GM19452 (cell line): Measurements from ENCODE around the gene TMEM235.

ENCODE experiments used
- ATAC-seq: cut with Tn5 transposase; IDR thresholded peaks from one replicate; pipeline ENCODE4 v1.9.1; 2021; ENCODE audit not compliant: unreplicated experiment

The TMEM235 gene

DNA sequence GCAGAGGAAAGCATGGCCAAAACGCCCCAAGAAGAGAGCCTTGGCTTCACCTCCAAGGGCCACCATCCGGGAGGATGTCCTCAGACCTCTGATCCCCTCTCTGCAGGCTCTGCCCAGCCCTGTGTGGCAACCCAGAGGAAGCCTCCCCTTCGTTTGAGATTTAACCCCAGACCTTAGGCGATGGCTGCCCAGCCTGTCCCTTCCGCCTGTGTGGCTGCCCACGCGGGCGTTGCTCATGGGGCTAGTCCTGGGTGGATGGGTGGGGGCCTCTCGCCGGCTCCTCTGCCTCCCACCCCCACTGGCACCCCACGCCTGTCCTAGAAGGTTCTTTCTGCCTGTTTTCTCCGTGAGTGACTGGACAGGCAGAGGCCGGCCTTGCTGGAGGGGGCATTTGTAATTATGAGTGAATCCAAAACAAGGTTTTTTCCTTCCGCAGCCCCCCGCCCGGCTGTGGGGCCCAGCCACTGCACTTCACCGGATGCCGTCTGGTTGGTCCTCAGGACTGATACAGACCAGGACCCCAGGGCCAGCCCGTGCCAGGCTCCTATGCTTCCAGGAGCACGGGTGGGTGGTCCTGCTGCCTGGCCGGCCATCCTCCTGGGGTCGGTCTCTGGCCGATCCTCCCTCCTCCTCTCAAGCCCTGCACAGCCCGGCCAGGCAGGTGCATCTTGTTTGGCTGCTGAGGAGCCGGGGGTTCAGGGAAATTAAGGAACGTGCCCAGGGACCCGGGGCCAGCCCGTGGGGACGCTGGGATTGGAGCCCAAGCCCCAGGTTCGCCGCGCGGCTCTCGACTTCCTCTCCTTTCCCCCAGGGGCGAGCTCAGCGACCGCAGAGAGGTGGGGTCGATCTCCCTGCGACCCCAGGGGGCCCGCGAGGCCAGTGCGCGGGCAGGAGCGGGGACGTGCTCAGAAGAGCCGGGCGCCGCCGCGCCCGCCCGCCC, at the start of gene TMEM235:
TMEM235 (plus strand) TSS at position 636 of the 940 bp plus-strand sequence. CDS start 393 bp downstream, outside the sequence.
- ATAC-seq = no peak

DNA sequence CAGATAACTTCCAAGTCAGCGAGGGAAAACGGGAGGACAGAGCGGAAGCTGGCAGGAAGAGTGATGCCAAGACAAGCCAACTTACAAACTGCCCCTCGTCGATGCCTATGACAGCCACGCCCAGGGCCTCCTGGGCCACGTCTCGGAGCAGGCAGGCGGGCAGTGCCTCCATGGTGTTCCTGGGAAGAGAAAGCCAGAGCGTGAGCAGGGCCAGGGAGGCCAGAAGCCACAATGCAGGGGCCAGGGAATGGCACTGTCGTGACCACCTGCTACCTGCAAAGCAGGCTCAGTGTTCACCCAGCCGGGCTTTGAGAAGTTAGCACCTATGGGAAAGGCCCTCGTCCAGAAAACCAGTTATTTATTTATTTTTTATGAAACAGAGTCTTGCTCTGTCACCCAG, 48.9 kb upstream of the TMEM235 start:
- no peak for ATAC-seq

DNA sequence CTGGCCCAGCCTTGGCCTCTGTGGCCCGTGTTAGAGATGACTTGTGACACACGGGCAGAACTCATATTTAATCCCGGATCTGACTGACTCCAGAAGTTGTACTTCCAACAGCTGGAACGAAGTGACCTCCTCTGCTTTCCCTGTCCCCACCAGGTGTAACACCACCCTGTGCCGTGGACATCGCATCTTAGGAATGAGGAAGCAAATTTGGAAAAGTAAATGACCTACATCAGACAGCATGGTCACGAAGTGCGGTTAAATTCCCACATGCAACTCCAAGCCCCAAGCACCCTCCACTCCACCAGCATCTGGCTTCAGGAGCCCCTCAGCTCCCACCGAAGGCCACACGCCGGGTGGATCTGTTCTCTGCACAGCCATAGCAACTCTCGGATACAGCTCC, 47.5 kb upstream of the TMEM235 start:
- ATAC-seq = no peak

GRCh38 chr17:78184351-78184750, 47.1 kb upstream of the TMEM235 start:
- no peak for ATAC-seq

DNA sequence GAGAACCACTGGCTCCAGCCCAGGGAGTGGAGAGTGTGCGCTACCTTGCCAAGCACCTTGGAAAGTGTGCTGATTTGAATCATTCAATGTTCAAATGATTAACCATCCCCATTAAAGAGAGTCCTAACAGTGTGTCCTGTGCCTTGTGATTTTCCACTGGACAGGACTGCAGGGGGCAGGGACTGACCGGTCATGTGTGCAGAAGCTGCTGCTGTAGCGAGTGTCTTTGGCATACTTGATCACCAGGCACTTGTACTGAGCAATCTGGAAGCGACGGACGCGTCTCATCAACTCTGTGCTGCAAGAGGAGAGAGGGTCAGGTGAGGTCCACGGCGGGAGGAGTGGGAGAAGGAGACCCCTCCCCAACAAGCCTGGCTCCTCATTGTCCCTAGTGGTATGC, 46.6 kb upstream of the TMEM235 start:
- ATAC-seq = no peak

- ATAC-seq = no peak
Observed at GRCh38 chr17:78185981-78186691, 45.3 kb upstream of the TMEM235 start.

DNA sequence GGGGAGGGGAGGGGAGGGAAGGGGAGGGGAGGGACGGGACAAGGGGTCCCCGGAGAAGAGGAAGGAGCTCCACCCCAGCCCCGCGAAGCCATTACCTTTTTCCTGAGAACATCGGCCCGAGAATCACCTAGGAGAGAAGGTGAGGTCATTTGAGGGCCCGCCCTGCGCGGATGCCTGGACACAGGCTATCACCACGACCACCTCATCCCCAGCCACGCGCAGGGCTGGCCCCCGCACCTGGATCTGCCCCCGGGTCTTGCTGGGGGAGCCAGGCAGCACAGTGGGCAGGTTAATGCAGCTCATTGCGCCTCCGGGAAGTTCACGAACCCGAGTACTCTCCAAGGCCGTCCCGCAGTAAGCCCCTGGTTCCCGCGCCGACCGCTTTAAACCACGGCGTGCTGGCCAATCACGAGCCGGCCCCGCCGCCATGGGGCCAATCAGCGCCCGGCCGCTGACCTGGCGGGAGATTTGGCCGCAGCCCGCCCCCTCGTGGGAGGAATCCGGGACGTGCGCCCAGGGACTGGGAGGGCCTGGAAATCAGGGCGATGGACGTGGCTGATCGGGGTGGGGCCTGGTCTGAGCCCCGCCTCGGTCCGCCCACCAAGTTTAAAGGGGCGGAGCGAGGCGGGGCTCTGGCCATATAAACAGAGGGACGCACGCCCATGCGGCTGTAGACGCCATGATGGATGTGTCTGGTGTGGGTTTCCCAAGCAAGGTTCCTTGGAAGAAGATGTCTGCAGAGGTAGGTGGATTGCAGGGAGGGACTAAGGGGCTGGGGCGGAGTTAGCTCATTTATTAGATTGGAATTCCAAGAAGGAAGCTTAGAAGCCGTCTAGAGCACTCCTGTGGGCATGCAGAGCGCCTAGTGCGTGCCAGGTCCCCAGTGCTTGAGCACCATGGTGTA, 44.5 kb upstream of the TMEM235 start, which contains the start of the genes AFMID and TK1:
AFMID (plus strand) TSS at position 671 of the 904 bp plus-strand sequence; CDS start at position 680, 9 bp downstream.
TK1 (minus strand) TSS at position 361 of the 904 bp plus-strand sequence; CDS start at position 303, 58 bp downstream.
- peak; percentile 90 for ATAC-seq

GRCh38 chr17:78196716-78197115, 34.7 kb upstream of the TMEM235 start:
- ATAC-seq = no peak

- ATAC-seq = no peak
Observed at GRCh38 chr17:78197147-78197832, 34.1 kb upstream of the TMEM235 start.

DNA sequence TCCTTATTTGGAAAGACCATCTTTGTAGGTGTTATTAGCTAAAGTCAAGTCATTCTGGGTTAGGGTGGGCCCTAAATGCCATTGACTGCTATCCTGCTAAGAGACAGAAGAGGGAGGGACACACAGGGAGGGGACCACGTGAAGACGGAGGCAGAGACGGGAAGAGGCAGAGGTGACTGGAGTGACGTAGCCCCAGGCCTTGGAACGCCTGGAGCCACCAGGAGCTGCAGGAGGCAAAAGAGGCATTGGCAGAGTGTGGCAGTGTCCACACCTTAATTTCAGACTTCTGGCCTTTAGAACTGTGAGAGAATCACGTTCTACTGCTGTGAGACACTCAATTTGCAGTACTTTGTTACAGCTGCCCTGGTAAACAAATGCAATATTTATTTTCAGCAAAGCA, 31.0 kb upstream of the TMEM235 start:
- no peak for ATAC-seq

GRCh38 chr17:78202666-78203065, 28.8 kb upstream of the TMEM235 start:
- no peak for ATAC-seq

- no peak for ATAC-seq
Observed at GRCh38 chr17:78204387-78205123, 26.9 kb upstream of the TMEM235 start.

GRCh38 chr17:78205124-78205775, 26.2 kb upstream of the TMEM235 start:
- no peak for ATAC-seq

DNA sequence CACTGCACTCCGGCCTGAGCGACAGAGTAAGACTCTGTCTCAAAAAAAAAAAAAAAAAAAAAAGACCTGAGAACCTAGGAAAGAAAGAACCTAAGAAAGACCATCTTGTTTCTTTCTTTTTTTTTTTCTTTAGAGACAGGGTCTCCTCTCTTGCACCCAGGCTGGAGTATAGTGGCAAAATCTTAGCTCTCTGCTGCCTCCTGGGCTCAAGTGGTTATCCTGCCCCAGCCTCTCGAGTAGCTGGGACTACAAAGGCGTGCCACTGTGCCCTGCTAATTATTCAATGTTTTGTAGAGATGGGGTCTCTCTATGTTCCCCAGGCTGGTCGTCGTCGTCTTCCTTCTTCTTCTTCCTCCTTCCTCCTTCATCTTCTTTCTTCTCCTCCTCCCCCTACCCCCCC, 25.1 kb upstream of the TMEM235 start:
- ATAC-seq = no peak

GRCh38 chr17:78208486-78208885, 22.9 kb upstream of the TMEM235 start:
- ATAC-seq = no peak

DNA sequence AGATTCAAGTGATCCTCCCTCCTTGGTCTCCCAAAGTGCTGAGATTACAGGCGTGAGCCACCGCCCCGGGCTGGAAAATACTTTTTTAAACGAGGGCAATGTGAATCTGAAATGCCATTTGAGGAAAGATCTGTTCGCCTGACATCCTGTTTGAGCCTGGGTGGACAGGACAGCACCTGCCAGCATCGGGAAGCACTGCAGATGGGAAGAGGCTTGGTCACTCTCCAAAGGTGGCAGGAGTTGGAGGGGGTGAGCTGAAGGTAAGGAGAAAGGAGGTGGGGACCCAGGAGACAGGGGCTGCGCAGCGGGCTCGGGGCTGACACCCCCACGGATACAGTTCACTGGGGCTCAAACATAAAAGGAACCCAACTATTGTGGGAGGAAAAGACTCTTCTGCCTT, 21.3 kb upstream of the TMEM235 start:
- no peak for ATAC-seq

DNA sequence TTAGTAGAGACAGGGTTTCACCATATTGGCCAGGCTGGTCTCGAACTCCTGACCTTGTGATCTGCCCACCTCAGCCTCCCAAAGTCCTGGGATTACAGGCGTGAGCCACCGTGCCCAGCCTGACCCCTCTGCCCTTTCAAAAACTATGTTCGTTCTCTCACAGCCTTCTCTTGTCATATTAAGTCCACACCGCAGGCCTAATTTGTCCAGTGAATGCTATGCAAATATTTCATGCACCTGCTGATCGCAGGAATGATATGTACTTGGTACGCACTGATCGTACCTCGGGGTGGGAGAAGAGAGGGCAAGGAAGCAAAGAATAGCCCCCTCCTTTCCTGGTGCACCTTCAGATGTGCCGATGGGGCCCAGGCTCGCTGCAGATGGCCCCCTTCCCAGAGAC, 20.4 kb upstream of the TMEM235 start:
- ATAC-seq = no peak

GRCh38 chr17:78214016-78214705, 17.3 kb upstream of the TMEM235 start, which contains the start of gene BIRC5:
Gene BIRC5 (plus strand): TSS chr17:78214253. CDS start chr17:78214317, 64 bp downstream.
- no peak for ATAC-seq
